Measurements from ENCODE around the gene OVCA2. TPM values are rescaled to one million over a fixed set of nuclear protein-coding genes. Genes with fewer than 3 reads are reported as not detected.

Gene OVCA2
- total RNA-seq, 4 donors from 2014 or later, result 18.6 to 37.3 (median 35.0) TPM

- no peak for DNase-seq (ENCODE audit: low spot score in 2 of 2)
- Histone ChIP-seq H3K4me1 (peaks cover 3 to 56% (median 28%) of the 10 kb centered on the region in 4 donors), H3K36me3 (peaks cover 0 to 22% (median 0%) of the 10 kb centered on the region in 3 donors), H3K27me3 (peaks cover 0 to 9% of the 10 kb centered on the region in 2 donors), H3K4me3 (no peak overlapping the region), H3K27ac (no peak overlapping the region), H3K9me3 (no peaks in the 10 kb centered on the region)
- TF ChIP-seq POLR2A (IDR thresholded peaks at IDR 0.05), result no peak
- TF ChIP-seq CTCF (IDR thresholded peaks at IDR 0.05), result no peak
- 87 to 93% methylated on average over 6 of the region's 6 CpGs for WGBS, 2 donors
These were observed 5.8 kb downstream of the OVCA2 start for GRCh38 chr17:2047590-2047989.

GRCh38 chr17:2048805-2049204 is 7.0 kb downstream of the OVCA2 start:
- Histone ChIP-seq H3K4me3 (peak overlapping the region in 2 of 4 donors; percentile 71 to 89), H3K9me3 (no peaks in the 10 kb centered on the region), H3K27me3 (peaks cover 0 to 9% of the 10 kb centered on the region in 2 donors), H3K27ac (peak overlapping the region in 1 of 4 donors; percentile 89), H3K4me1 (peaks cover 3 to 53% (median 22%) of the 10 kb centered on the region in 4 donors), H3K36me3 (peaks cover 0 to 11% (median 0%) of the 10 kb centered on the region in 3 donors)
- 8 to 11% methylated on average over 9 of the region's 9 CpGs for WGBS, 2 donors
- DNase-seq (ENCODE audit: low spot score in 2 of 2), result no peak
- TF ChIP-seq EP300 (IDR thresholded peaks at IDR 0.05), result no peak
- no peak for TF ChIP-seq CTCF (IDR thresholded peaks at IDR 0.05)
- TF ChIP-seq POLR2A (IDR thresholded peaks at IDR 0.05), result no peak

GRCh38 chr17:2049333-2050299 is 7.8 kb downstream of the OVCA2 start:
- H3K27me3 ChIP-seq, result peaks cover 0 to 12% of the 10 kb centered on the region in 2 donors
- no peaks in the 10 kb centered on the region for H3K9me3 ChIP-seq
- DNase-seq (ENCODE audit: low spot score in 2 of 2), result peak; percentile 79 to 82
- peaks cover 0 to 3% (median 0%) of the 10 kb centered on the region in 3 donors for H3K36me3 ChIP-seq
- H3K4me1 ChIP-seq, result peaks cover 3 to 53% (median 30%) of the 10 kb centered on the region in 4 donors
- H3K27ac ChIP-seq, result peak overlapping the region; percentile 48 to 89 (median 58)
- peak overlapping the region; percentile 59 to 89 (median 74) for H3K4me3 ChIP-seq
- 5 to 15% methylated on average over 7 to 49 of the region's 104 CpGs for WGBS, 2 donors
- peak in 1 of 2 donors; percentile 22 for TF ChIP-seq EP300 (IDR thresholded peaks at IDR 0.05)
- TF ChIP-seq CTCF (IDR thresholded peaks at IDR 0.05), result no peak
- TF ChIP-seq POLR2A (IDR thresholded peaks at IDR 0.05), result peak in 1 of 2 donors; percentile 67

DNA sequence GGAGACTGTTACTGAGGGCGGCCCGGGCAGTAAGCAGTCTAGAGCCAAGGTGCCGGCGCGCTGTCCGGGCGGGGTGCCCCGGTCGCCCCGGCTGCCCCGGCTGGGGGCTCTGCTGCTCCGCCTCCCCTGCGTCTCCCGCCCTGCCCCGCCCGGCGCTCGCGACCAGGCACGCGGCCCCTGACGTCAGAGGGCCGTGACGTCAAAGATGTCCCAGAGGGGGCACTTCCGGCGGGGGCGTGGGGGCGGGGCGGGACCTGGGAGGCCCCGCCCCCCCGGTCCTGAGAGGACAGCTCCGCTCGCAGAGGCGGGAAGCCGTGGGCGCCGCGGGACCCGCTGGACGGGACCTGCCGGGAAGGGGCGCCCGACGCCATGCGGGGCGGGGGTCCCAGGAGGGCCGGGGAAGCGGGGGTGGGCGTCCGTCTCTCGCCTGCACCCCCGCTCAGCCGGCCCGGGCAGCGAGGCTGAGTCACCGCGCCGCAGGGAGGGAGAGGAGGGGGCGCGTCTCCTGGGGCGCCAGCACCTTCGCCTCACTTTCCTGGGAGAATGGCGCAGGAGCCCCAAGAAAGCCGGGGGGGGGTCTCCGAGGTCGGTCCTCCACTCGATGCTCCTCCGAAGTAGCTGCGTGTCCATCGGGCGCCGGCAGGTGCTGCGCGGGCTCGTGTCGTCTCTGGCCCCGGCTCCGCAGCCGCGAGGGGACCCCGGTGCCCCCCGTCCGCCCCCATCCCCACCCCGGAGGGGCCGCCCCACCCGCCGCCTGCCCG is 8.7 kb downstream of the OVCA2 start:
- Histone ChIP-seq H3K4me1 (peaks cover 3 to 60% (median 36%) of the 10 kb centered on the region in 4 donors), H3K27me3 (peaks cover 0 to 18% of the 10 kb centered on the region in 2 donors), H3K4me3 (peak overlapping the region; percentile 28 to 89 (median 63)), H3K27ac (peak overlapping the region in 2 of 4 donors; percentile 6 to 89), H3K9me3 (no peaks in the 10 kb centered on the region), H3K36me3 (no peaks in the 10 kb centered on the region)
- DNase-seq (ENCODE audit: low spot score in 2 of 2), result peak in 1 of 2 donors; percentile 57
- WGBS, 2 donors, result 0% methylated on average over 34 of the region's 88 CpGs; no CpG with 5 or more reads in 1 of the 2 donors
- TF ChIP-seq POLR2A (IDR thresholded peaks at IDR 0.05), result peak in 1 of 2 donors; percentile 45
- no peak for TF ChIP-seq EP300 (IDR thresholded peaks at IDR 0.05)
